GM18520 (cell line): Measurements from ENCODE around the gene CTAG1B.
"Not testable (repeated sequence)": the region's sequence is repeated elsewhere in the genome, so short reads cannot be mapped to it uniquely, and the experiment has no call there.

Experiments used
- ATAC-seq: cut with Tn5 transposase; IDR thresholded peaks from one replicate; pipeline ENCODE4 v1.9.1; 2021; ENCODE audit not compliant: unreplicated experiment

CTAG1B gene

DNA sequence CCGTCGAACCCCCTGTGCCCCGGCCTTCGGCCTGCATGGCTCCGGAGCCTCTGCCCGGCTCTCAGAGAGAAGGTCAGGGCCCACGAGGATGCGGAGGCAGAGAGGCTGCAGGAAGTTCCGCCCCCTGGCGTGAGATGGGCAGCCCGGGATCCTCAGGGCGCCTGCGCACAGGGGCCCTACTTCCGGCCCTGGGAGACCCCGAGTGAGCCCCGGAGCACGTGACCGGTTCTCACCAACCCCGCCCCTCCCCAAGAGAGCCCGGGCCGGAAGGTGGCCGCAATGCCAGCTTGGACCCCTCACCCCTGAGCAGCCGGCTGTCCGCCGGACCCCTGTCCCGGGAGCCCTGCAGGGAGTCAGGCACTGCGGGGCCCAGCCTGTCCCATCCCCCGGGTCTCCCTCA lies at the start of gene CTAG1B:
Gene CTAG1B (minus strand): TSS at position 101 of the 400 bp plus-strand sequence. CDS start 64 bp downstream, at position 37.
- not testable (repeated sequence) for ATAC-seq

DNA sequence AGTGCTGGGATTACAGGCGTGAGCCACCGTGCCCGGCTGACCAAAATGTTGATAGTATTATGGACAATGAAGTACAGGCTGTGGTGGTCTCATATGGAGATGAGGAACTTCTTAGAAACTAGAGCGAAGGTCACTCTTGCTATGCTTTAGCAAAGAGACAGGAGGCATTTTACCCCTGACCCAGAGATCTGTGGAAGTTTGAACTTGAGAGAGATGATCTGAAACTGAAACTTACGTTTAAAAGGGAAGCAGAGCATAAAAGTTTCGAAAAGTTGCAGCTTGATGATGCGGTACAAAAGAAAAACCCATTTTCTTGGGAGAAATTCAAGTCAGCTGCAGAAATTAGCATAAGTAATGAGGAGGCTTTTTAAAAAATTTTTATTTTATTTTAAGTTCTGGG lies 42.8 kb upstream of the CTAG1B start:
- ATAC-seq, result no peak

DNA sequence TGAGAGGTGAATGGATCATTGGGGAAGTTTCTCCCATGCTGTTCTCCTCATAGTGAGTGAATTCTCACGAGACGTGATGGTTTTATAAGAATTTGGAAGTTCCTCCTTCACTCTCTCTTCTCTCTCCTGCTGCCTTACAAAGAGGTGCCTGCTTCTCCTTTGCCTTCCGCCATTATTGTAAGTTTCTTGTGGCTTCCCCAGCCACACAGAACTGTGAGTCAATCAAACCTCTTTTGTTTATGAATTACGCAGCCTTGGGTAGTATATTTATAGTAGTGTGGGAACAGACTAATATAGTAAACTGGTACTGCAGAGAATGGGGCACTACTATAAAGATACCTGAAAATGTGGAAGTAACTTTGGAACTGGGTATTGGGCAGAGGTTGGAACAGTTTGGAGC lies 42.1 kb upstream of the CTAG1B start:
- ATAC-seq, result no peak

DNA sequence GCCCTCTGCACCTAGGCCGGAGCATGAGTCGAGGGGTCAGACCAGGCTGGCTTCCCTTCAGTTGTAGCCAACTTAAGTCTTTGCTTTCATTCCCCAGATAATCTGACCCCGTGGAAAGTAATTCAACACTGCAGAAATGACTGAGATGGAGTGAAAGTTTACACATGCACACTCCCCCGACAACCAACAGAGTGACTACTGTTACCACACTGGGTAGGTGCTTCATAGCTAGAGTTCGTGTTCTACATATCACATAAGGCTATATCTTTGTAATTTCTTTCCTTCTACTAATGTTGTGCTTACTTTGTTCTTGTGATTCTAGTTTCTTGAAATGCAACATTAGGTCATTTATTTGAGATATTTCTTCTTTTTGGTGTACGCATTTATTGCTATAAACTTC lies 41.5 kb upstream of the CTAG1B start:
- ATAC-seq, result no peak

DNA sequence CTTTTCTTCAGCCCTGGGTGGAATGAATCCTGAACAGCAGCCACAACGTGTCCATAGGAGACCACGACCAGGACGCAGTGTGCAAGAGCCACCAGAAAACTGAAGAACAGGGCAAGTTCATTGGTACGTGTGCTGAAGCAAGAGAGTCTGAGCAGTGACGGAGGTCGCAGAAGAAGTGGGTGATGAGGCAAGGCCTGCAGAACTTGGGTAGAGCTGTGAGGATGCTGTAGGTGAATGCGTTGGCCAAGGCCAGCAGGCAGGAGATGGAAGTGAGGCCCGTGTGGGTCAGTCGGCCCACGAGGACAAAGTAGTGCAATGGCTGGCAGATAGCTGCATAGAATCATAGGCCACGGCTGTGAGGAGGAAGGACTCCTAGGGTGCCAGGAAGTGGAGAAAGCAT lies 39.9 kb upstream of the CTAG1B start:
- no peak for ATAC-seq

DNA sequence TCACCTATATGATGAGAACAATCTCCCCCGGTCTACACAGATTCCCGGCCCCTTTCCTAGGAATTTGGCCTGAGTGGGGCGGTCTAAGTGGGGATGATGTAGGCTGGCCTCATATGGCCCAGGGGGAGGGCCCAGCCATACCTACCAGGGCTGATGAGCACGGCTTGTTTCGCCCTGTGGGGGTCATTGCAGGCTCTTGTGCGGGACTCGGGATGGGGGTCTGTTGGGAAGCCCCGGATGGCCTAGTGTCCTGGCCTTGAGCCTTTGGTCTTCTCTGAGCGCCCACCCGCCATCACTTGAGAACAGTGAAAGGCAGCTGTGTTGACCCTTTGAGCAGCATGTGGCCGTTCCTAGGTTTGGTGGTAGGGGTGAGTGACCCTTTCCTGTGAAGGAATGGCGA lies 39.1 kb upstream of the CTAG1B start:
- ATAC-seq, result no peak

DNA sequence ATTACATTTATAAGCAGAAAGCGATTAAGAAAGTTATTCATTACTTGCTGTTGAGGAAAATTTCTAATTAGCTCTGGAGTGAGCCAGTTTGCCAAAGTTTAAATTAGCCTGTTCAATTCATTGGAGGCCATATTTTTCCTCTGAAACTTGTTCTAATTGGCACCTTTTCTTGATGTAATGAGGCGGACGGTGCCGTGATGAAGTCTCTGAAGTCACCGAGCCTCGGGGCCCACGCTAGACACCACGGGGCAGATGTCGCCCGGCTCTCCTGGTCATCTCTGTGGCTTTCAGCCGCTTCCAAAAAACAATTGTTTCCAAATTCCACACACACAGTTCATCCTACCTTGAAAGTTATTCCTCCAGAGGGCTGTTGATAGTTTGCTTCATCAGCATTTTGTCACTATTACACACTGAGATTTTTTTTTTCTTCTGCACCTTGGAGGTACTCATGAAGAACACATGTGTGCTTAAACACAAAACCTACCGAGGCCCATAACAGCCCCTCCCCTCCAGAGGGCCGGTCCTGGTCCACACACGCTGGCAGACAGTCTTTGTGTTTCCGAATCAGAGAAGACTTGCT lies 38.2 kb upstream of the CTAG1B start:
- ATAC-seq, result no peak

DNA sequence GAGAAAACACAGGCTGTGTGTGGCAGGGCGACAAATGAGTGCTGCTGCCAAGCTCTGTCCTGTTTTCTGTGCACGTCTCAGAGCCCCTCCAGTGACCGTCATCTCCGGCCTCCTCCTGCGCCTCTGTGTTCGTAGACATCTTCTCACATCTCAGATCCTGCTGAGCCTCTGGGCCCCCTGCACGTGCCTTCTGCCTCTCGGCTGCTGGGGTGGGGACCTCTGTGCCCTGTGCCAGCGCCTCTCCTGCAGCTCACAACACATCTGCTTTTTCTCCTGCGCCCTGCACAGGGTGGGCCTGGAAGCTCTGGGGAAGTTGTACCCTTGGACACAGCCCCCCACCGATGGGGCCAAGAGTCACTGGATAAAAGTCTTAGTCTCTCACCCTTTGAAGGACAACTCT lies 36.7 kb upstream of the CTAG1B start:
- no peak for ATAC-seq

DNA sequence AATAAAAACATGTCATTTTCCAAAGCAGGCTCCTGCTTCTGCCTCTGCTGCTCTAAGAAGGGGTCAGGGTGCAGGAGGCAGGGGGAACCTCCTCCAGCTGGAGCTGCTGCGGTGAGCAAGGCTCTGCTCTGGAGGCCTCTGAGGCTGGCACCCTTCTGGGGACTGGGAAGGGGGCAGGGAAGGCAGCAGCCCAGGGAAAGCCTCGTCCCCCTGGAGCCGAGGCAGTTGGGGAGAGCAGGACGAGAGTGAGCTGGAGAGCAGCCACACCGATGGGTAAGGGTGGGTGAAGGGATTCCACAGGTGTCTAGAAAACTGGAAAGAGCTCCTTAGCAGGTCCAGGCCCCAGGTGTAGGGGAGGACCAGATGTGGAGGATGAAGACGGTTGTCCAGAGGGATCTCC lies 36.3 kb upstream of the CTAG1B start:
- no peak for ATAC-seq

DNA sequence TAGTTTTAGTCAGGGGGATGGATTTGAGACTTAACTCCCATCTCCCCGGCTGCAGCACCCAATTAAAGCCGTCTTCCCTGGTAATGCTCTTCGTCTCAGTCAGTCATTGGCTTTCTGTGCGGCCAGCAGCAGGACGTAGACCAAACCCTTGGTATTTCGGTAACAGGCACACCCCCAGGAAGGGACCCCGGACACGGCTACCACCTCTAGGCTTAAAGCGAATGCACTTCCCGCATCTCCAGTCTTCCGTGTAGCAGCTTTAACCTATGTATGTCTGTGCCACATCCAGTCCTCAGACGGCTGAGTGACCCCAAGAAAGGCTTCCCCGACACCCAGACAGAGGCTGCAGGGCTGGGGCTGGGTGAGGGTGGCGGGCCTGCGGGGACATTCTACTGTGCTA lies 35.8 kb upstream of the CTAG1B start:
- ATAC-seq, result no peak

DNA sequence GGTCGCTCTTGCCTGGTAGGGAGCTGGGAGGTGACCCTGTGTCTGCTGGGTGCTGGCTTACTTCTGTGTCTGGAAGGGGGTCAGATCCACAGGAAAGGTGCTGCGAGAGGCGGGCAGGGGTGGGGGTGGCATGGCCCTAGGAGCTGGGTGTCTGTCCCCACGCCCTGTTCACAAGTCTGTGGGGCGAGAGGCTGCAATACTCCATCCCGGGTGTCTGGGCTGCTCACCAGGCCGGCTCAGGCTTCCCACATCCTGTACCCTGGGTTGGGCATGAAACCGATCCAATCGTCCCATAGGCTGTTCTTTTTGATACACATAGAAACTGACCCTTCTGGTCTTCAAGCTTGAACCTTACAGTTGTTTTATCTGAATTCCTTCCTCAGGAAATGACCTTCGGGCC lies 35.3 kb upstream of the CTAG1B start:
- ATAC-seq, result no peak

DNA sequence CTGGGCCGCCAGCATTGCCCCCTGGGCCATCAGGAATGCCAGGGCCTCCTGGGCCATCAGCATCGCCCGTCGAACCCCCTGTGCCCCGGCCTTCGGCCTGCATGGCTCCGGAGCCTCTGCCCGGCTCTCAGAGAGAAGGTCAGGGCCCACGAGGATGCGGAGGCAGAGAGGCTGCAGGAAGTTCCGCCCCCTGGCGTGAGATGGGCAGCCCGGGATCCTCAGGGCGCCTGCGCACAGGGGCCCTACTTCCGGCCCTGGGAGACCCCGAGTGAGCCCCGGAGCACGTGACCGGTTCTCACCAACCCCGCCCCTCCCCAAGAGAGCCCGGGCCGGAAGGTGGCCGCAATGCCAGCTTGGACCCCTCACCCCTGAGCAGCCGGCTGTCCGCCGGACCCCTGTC lies 34.3 kb upstream of the CTAG1B start, which contains the start of gene CTAG2:
Gene CTAG2 (minus strand): TSS at position 167 of the 400 bp plus-strand sequence. CDS start 64 bp downstream, at position 103.
- not testable (repeated sequence) for ATAC-seq

DNA sequence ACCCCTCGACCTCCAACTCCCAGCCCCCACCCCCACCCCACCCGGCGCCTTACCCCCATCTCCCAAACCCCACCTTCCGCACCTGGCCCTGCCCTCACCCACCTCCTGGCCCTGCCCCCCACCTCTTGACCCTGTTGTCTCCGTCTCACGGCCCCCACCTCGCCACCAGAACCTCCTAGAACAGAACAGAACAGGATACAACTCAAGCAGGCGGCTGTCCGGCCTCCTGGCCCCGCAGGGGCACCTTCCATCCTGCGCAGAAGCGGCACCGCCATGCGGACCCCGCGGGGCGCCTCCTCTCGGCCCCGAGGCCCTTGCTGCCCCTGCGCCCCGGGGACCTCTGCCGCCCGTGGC lies 33.9 kb upstream of the CTAG1B start:
- no peak for ATAC-seq

DNA sequence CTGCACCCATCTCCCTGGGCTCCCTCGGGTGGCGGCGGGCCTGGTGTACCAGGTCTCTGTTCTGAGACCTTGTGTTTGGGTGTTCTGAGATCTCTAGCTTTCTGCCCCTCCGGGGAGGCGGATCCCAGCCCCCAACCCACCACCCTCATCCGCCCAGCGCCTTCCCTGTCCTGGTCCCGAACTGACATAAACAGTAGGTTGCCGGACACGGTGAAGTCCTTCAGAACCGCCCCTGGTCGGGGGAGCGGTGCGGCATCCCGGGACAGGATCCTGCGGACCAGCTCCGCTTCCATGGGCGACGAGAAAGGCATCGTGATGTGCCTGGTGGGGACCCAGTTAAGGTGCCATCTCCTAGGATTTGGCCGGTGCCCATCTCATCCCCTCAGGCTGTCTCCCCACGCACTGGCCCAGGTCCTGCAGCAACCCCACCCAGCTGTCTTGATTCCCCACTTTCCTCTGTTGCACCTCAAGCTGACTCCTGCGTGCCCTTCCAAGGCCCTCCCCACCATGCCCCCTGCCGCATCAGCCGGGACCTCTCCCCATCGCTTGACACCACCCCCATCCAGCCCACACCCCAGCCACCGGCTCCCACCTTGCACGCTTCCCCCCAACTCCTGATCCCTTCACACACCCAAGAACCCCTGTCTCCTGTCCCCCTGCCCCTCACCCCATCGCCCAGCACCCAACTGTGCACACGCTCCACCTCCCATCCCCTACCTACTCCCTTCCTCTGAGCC lies 33.4 kb upstream of the CTAG1B start:
- no peak for ATAC-seq

DNA sequence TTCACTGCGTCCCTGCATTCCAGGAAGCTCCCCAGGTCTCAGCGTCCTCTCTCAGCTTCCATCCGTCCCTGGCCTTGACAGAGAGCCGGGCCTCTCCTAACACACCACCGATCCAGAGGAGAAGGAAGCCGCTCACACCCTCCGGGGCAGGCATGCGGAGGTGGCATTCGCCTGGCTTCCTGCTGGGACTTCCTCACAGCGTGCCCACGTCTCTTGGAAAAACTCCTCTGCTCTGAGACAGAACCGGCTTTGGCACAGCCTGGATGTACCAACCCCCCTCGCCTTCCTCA lies 31.1 kb upstream of the CTAG1B start:
- ATAC-seq, result no peak

DNA sequence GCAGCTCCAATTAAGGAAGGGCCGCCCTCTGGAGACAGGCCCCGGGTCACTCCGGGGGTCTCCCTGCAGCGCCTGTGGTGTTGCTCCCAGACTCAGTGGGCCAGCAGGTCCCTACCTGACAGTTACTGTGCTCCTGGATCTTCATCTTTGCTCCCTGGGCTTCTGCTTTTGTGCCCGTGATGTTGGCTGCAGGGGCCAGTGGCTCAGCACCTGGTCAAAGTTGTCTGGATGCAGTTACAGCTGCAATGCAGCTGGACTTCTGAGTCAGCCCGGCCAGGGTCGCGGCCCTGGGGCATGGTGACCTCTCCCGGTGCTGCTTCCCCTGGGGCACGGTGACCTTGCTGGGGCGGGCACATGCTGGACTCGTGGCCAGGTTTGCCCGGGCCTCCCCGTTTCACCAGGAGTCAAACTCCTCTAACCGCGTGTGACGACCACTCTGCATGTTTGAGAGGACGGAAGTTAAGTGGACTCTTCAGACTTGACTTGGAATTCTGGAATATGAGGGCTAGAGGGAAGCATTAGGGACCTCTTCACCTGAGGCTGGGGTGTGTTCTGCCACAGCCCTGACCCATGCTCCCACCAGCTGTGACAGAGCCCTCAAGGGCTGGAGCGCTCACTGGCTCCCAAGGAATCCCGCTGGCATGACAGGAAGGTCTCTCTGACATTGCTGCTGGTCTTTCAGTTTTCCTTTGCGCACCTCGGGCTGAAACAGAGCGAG lies 30.6 kb upstream of the CTAG1B start:
- ATAC-seq, result no peak

DNA sequence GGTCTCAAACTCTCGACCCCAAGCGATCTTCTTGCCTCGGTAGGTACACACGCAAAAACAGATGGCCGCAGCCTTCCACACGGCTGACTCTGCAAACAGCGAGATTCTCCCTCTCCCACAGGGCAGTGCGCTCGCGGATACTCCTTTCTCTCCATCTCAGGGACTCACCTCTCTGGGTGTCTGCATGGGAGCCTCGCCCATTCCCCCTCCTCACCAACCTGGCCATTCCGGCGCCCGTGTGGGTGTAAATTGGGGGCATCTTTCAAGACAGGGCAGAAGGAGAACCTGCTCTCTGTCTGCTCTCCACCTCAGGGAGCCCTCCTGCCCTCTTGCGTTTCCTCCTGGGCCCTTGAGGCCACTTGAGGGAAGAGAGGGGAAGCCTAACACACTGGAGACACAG lies 29.8 kb upstream of the CTAG1B start:
- no peak for ATAC-seq

DNA sequence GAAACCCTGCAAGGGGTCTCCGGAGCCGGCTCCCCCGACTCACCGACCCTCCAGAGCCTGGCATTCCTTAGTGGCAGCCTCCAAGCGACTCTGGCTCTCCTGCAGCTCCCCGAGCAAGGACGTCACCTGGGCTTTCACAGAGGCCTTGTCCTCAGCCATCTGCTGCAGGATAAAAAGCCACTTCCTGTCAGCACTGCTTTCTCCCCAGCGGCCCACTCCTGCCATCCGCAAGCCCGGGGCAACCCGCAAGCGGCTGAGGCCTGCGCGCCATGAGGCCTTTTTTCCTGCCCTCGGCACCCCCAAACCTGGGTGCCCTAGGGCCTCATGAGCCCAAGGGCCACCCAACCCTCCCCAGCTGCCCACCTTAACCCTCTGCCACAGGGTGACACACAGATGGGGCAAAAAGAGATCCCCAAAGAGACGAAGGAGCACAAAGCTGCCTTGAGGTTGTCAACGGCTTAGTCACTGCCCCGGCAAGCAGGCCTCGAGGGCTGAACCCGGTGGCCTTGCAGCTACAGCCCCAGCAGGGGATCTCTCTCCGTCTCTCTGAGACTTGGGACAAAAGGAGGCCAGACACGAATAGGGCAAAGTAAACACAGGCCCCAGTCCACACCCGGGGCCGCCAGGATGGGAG lies 26.8 kb upstream of the CTAG1B start:
- ATAC-seq, result not testable (repeated sequence)

DNA sequence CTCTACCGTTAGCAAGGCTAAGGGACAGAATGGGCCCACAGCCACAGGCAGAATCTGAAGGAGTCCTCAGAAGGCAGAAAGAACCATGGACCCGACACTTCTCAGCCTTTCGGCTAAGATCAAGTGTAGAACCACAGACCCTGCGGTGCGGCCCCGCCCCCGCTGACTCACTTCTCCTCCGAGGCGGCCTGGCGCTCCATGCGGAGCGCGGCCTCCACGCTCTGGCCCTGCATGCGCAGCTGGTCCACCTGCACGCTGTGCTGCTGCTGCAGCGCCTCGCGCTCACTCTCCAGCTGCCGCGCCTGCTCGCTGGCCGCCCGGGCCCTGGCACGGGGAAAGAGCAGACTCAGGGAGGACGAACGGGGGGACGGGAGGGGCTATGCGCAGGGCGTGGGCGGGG lies 24.6 kb upstream of the CTAG1B start:
- not testable (repeated sequence) for ATAC-seq

DNA sequence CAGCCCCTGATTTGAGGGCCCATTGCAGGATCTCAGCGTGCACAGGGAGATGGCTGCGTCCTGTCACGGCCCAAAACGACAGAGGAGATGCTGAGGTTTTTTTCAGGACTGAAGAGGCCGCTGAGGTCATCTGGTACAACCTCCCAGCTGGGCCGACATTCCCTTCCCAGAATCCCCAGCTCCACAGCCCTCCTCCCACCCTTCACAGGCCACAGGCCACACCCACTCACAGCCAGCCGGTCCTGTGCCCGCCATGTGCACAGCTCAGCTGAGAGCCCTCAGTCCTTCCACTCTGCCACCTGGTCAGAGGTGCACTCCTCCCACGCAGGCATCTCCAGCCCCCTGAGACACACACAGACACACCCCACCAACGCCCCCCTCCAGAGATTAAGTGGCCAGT lies 22.7 kb upstream of the CTAG1B start:
- not testable (repeated sequence) for ATAC-seq

DNA sequence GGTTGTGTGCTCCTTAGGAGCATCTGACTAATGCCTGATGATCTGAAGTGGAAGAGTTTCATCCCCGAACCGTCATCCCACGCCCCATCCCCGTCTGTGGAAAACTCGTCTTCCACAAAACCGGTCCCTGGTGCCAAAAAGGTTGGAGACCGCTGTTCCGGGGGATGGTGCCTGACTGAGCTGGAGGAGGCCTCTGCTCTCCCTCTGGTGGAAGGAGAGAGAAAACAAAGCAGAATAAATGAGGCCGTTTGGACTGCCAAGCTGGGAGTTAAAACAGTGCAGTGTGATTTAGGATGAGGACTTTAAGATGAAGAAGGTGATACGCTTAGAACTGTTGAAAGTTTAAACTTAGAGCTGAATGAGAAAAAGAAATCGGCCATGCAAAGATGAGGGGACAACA lies 14.6 kb upstream of the CTAG1B start:
- not testable (repeated sequence) for ATAC-seq

DNA sequence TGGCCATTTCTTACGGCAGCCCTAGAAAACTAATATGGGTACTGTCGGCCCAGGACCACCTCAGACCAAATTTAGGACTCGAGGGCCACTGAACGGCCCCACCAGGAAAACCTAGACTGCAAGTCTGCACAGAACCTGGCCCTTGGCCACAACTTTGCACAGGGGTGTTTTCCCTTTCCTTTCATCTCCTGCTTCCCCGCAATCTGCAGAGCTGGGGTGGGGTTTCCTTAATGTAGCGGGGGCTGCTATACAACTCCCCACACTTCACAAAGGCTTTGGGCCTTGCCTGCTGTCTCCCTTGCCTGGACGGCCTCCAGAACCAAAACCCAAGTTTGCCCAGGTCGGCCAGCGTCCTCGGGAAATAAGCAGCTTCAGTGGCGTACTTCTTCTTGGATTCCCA lies 11.9 kb upstream of the CTAG1B start:
- not testable (repeated sequence) for ATAC-seq
